GM19452 (cell line): ENCODE measurements around the gene ECT2.
"Not testable (repeated sequence)": the region's sequence is repeated elsewhere in the genome, so short reads cannot be mapped to it uniquely, and the experiment has no call there.

Experiments used
- ATAC-seq: cut with Tn5 transposase; IDR thresholded peaks from one replicate; pipeline ENCODE4 v1.9.1; 2021; ENCODE audit not compliant: unreplicated experiment

ECT2 gene

GRCh38 chr3:172855037-172855436, 104.5 kb downstream of the ECT2 start:
- ATAC-seq, result no peak

DNA sequence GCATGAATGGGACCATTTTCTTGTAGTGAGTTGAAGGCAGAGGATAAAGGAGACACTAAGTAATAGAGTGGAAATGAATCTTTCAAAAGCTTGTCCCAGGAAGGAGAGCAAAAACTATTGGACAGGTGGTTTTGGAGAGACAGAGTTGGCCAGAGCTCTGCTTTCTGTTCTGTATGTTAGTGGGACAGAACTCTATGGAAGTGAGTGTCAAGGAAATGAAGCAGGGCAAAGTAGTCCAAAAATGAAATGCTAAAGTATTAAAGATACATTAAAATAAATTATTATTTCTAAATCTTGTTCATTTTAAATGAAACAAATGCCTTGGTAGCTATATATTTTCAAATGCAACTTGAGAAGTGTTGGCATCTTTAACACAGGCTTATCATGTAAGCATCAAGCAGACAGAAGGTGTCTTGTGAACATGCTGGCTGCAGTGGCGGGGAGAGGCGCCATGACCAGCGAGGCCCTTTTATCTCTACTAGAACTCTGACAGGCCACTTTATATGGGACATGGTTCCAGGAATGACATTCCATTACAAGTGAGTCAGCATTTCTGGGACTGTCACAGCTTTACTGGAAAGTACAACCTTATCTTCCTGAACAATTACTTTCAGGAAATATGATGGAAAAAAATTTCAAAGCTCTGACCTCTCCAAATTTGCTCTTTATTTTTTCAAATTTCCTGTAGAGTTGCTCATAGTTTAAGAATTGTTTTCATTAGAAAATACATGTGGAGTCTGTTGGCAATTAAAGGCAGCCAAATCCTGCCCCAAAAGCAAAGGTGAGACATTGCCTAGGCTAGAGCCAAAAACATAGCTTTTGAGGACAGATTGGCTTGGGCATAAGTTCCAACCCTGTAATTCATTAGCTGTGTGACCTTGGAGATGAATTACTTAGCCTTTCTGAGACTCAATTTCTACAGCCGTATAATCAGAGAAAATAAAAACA, 106.5 kb downstream of the ECT2 start:
- ATAC-seq, result no peak

GRCh38 chr3:172859041-172859440, 108.5 kb downstream of the ECT2 start:
- ATAC-seq, result no peak

- ATAC-seq, result not testable (repeated sequence)
Observed at GRCh38 chr3:172866726-172867350, 116.3 kb downstream of the ECT2 start.

DNA sequence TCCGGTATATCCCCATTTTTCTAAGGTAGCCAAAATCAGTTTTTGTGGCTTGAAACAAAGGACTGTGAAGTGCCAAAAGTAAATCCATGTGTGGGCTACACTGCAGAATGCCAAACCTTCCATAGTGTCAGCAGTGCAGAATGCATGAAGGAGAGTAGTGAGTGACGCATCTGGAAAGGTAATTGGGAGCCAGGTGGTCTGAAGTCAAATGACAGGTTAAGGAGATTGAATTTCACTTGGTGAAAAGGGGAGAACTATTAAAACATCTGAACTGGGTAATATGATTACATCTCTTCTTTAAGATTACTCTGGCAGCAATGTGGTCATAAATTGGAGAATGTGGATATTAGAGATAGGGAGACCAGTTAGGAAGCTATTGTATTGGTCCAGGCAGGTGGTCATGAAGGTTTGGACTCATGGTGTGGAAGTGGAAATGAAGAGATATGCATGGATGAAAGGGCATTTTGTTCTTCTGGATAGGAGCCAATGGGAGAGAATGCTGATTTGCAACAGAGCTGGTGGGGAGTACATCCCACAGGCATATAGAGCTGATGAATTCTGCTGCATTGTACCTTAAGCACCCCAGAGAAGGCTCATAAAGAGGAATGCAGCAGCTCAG, 118.2 kb downstream of the ECT2 start:
- ATAC-seq, result no peak

GRCh38 chr3:172869368-172869771, 118.8 kb downstream of the ECT2 start:
- ATAC-seq, result no peak

DNA sequence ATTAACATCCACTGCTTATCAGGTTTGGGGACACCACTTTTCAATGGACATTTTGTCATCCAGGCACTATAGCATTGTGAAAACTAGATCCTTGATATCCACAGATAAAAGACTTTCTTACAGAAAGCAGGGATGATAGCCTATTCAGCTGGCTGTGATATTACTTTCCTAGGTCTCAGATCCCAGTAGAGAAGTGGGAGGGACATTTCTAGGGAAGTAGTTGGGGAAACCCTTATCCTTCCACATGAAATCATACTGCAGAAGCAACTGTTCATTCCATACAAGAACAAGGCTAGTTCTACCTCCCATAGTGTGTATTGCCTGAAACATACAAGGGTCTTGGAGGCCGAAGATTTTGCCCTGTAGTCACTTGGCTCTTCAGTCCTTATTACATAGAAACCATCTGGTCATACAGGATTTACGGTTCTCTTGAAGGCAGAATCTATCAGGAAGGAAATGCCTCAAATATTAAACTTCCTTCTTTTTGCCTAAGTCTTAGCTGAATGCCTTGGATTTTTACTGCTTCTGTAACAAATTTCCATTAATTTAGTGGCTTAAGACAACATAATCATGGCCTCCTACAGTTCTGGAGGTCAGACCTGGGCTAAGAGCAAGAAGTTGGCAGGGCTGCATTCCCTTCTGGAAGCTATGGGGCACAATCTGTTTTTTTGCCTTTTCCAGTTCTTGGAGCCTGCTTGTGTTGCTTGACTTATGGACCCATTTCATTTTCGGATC, 119.4 kb downstream of the ECT2 start:
- no peak for ATAC-seq
